ENCODE data around the gene BBS9. TPM values are rescaled to one million over a fixed set of nuclear protein-coding genes. Genes with fewer than 3 reads are reported as not detected.

The BBS9 gene
- total and polyA plus RNA-seq, 2 experiments from 2014 or later: 27.2 to 66.1 TPM

DNA sequence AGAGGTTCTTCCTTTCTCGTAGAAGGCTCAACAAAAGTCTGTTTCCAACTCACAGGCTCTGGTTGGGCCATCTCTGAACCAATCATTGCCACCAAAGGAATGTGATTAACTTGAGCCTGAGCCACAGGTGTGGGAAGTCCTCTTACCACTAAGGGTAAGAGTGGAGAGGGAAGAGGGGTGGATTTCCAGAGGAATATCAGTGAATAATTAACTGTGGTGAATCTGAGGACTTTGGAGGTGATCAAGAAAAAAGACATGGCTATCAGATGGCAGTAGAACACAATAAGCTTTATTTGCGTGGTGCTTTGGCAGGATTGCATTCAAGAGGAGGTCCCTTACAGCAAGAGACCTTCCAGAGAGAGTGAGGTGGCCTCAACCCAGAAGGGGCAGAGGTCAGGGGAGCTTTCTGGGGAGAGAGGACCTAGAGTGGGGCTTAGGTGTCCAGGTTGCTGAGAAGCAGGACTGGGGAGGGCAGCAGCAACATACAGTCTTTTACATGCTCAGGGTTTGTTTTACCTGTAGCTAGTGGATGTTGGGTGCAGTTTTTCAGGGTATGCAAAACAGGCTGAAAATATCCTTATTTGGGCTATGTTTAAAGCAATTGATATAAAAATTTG, 61.4 kb downstream of the BBS9 start:
- Histone ChIP-seq H3K9me2 (ENCODE audit: insufficient read depth) (peaks cover 5% of the 10 kb centered on the region; the same call in 1 of the 2 replicates), H3K27me3 (ENCODE audit: insufficient read depth) (no peaks in the 10 kb centered on the region), H4K20me1 (replicated peaks; ENCODE audit: insufficient read depth) (no peaks in the 10 kb centered on the region), H2AFZ (no peak overlapping the region), H3K4me1 (ENCODE audit: insufficient read depth) (no peaks in the 10 kb centered on the region; the same call in 1 of the 2 replicates), H3K79me2 (replicated peaks; ENCODE audit: insufficient read depth) (no peaks in the 10 kb centered on the region), H3K36me3 (ENCODE audit: insufficient read depth) (no peaks in the 10 kb centered on the region), H3K4me3 (no peak overlapping the region), H3F3A (replicated peaks; ENCODE audit: low read depth) (no peaks in the 10 kb centered on the region), H3K27ac (ENCODE audit: low read depth) (no peak overlapping the region), H3K4me2 (no peak overlapping the region)
- peak overlapping the region; percentile 46; the same call in 1 of the 2 replicates for H3K27ac Mint-ChIP-seq
- peaks cover 3% of the 10 kb centered on the region for H3K27me3 Mint-ChIP-seq (ENCODE audit: insufficient read depth, low read depth, poor library complexity)
- no peak for TF ChIP-seq POLR2AphosphoS5 (IDR thresholded peaks at IDR 0.05; ENCODE audit: low read depth)
- TF ChIP-seq, protein P1, sequence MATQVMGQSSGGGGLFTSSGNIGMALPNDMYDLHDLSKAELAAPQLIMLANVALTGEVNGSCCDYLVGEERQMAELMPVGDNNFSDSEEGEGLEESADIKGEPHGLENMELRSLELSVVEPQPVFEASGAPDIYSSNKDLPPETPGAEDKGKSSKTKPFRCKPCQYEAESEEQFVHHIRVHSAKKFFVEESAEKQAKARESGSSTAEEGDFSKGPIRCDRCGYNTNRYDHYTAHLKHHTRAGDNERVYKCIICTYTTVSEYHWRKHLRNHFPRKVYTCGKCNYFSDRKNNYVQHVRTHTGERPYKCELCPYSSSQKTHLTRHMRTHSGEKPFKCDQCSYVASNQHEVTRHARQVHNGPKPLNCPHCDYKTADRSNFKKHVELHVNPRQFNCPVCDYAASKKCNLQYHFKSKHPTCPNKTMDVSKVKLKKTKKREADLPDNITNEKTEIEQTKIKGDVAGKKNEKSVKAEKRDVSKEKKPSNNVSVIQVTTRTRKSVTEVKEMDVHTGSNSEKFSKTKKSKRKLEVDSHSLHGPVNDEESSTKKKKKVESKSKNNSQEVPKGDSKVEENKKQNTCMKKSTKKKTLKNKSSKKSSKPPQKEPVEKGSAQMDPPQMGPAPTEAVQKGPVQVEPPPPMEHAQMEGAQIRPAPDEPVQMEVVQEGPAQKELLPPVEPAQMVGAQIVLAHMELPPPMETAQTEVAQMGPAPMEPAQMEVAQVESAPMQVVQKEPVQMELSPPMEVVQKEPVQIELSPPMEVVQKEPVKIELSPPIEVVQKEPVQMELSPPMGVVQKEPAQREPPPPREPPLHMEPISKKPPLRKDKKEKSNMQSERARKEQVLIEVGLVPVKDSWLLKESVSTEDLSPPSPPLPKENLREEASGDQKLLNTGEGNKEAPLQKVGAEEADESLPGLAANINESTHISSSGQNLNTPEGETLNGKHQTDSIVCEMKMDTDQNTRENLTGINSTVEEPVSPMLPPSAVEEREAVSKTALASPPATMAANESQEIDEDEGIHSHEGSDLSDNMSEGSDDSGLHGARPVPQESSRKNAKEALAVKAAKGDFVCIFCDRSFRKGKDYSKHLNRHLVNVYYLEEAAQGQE (IDR thresholded peaks at IDR 0.05; ENCODE audit: unreplicated experiment): no peak
- TF ChIP-seq ZNF114 (CRISPR knock-in tag; IDR thresholded peaks at IDR 0.05): no peak
- TF ChIP-seq, protein P2, sequence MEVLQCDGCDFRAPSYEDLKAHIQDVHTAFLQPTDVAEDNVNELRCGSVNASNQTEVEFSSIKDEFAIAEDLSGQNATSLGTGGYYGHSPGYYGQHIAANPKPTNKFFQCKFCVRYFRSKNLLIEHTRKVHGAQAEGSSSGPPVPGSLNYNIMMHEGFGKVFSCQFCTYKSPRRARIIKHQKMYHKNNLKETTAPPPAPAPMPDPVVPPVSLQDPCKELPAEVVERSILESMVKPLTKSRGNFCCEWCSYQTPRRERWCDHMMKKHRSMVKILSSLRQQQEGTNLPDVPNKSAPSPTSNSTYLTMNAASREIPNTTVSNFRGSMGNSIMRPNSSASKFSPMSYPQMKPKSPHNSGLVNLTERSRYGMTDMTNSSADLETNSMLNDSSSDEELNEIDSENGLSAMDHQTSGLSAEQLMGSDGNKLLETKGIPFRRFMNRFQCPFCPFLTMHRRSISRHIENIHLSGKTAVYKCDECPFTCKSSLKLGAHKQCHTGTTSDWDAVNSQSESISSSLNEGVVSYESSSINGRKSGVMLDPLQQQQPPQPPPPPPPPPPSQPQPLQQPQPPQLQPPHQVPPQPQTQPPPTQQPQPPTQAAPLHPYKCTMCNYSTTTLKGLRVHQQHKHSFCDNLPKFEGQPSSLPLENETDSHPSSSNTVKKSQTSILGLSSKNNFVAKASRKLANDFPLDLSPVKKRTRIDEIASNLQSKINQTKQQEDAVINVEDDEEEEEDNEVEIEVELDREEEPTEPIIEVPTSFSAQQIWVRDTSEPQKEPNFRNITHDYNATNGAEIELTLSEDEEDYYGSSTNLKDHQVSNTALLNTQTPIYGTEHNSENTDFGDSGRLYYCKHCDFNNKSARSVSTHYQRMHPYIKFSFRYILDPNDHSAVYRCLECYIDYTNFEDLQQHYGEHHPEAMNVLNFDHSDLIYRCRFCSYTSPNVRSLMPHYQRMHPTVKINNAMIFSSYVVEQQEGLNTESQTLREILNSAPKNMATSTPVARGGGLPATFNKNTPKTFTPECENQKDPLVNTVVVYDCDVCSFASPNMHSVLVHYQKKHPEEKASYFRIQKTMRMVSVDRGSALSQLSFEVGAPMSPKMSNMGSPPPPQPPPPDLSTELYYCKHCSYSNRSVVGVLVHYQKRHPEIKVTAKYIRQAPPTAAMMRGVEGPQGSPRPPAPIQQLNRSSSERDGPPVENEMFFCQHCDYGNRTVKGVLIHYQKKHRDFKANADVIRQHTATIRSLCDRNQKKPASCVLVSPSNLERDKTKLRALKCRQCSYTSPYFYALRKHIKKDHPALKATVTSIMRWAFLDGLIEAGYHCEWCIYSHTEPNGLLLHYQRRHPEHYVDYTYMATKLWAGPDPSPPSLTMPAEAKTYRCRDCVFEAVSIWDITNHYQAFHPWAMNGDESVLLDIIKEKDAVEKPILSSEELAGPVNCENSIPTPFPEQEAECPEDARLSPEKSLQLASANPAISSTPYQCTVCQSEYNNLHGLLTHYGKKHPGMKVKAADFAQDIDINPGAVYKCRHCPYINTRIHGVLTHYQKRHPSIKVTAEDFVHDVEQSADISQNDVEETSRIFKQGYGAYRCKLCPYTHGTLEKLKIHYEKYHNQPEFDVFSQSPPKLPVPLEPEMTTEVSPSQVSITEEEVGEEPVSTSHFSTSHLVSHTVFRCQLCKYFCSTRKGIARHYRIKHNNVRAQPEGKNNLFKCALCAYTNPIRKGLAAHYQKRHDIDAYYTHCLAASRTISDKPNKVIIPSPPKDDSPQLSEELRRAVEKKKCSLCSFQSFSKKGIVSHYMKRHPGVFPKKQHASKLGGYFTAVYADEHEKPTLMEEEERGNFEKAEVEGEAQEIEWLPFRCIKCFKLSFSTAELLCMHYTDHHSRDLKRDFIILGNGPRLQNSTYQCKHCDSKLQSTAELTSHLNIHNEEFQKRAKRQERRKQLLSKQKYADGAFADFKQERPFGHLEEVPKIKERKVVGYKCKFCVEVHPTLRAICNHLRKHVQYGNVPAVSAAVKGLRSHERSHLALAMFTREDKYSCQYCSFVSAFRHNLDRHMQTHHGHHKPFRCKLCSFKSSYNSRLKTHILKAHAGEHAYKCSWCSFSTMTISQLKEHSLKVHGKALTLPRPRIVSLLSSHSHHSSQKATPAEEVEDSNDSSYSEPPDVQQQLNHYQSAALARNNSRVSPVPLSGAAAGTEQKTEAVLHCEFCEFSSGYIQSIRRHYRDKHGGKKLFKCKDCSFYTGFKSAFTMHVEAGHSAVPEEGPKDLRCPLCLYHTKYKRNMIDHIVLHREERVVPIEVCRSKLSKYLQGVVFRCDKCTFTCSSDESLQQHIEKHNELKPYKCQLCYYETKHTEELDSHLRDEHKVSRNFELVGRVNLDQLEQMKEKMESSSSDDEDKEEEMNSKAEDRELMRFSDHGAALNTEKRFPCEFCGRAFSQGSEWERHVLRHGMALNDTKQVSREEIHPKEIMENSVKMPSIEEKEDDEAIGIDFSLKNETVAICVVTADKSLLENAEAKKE (CRISPR knock-in tag; IDR thresholded peaks at IDR 0.05): no peak
- TF ChIP-seq, protein P3, sequence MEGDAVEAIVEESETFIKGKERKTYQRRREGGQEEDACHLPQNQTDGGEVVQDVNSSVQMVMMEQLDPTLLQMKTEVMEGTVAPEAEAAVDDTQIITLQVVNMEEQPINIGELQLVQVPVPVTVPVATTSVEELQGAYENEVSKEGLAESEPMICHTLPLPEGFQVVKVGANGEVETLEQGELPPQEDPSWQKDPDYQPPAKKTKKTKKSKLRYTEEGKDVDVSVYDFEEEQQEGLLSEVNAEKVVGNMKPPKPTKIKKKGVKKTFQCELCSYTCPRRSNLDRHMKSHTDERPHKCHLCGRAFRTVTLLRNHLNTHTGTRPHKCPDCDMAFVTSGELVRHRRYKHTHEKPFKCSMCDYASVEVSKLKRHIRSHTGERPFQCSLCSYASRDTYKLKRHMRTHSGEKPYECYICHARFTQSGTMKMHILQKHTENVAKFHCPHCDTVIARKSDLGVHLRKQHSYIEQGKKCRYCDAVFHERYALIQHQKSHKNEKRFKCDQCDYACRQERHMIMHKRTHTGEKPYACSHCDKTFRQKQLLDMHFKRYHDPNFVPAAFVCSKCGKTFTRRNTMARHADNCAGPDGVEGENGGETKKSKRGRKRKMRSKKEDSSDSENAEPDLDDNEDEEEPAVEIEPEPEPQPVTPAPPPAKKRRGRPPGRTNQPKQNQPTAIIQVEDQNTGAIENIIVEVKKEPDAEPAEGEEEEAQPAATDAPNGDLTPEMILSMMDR (conservative IDR thresholded peaks at IDR 0.05; ENCODE audit: low read depth in 2 of 2): no peak
- no peak for TF ChIP-seq EZH2phosphoT487 (IDR thresholded peaks at IDR 0.05; ENCODE audit: unreplicated experiment)
- TF ChIP-seq NANOG (IDR thresholded peaks at IDR 0.05; ENCODE audit: borderline replicate concordance): no peak
- no peak for TF ChIP-seq EZH2 (IDR thresholded peaks at IDR 0.05; ENCODE audit: low read depth, unreplicated experiment)
- TF ChIP-seq ZNF331 (CRISPR knock-in tag; IDR thresholded peaks at IDR 0.05; ENCODE audit: low read depth): no peak
- TF ChIP-seq STAT1 (IDR thresholded peaks at IDR 0.05; ENCODE audit: unreplicated experiment): no peak
- TF ChIP-seq, protein P4, sequence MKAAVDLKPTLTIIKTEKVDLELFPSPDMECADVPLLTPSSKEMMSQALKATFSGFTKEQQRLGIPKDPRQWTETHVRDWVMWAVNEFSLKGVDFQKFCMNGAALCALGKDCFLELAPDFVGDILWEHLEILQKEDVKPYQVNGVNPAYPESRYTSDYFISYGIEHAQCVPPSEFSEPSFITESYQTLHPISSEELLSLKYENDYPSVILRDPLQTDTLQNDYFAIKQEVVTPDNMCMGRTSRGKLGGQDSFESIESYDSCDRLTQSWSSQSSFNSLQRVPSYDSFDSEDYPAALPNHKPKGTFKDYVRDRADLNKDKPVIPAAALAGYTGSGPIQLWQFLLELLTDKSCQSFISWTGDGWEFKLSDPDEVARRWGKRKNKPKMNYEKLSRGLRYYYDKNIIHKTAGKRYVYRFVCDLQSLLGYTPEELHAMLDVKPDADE (IDR thresholded peaks at IDR 0.05): no peak
- no peak overlapping the region for H3K4me3 Mint-ChIP-seq
- 0 out of 3 replicates have a peak, but pooled peaks cover 3% of the 10 kb centered on the region for H3K36me3 Mint-ChIP-seq (ENCODE audit: low read depth)
- DNase-seq (ENCODE audit: low spot score) (no peak), ATAC-seq (no peak)
- H3K4me1 Mint-ChIP-seq: peaks cover 16% of the 10 kb centered on the region; the same call in 2 of the 3 replicates
- H3K9me3 Mint-ChIP-seq: no peaks in the 10 kb centered on the region

All from GM23338 (cell line).